Prostate gland (tissue), 2 donors: ENCODE results near the gene VPS52.

Experiments
- POLR2A ChIP-seq: fragments of 450-650 bp; IDR thresholded peaks from one replicate; pipeline ENCODE4 v1.6.1; 2016; ENCODE audit warnings: antibody characterized with exemption, mild to moderate bottlenecking
- TF ChIP-seq, protein P1 (sequence below), 4 experiments: fragments of 200-600 bp in 2 of 4; fragments of 450-650 bp in 2 of 4; sonication (generic) in 2 of 4; IDR thresholded peaks; 1 replicate in 3 of 4; 2 replicates in 1 of 4; pipeline ENCODE4 v1.5.1; 2016 to 2019; ENCODE audit warnings: antibody characterized with exemption in 4 of 4, mild to moderate bottlenecking in 2 of 4, moderate library complexity in 2 of 4

DNA sequence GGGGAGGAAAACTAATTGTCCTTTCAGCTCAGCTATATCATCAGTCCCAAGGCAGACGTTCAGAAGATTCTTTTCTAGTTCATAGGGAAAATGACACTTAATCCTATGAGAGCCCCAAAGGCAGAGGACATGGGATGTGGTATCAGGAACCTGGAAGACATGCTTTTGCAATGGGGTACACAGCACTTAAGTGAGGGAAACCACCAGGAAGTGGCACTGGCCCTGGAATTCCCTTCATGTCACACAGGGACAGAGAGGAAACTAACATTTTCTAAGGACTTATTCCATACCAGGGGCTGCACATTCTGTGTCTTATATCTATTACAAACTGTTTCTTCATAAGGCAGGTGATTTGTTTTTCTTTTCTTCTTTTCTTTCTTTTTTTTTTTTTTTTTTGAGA is 28.2 kb downstream of the VPS52 start:
- TF ChIP-seq, protein P1, sequence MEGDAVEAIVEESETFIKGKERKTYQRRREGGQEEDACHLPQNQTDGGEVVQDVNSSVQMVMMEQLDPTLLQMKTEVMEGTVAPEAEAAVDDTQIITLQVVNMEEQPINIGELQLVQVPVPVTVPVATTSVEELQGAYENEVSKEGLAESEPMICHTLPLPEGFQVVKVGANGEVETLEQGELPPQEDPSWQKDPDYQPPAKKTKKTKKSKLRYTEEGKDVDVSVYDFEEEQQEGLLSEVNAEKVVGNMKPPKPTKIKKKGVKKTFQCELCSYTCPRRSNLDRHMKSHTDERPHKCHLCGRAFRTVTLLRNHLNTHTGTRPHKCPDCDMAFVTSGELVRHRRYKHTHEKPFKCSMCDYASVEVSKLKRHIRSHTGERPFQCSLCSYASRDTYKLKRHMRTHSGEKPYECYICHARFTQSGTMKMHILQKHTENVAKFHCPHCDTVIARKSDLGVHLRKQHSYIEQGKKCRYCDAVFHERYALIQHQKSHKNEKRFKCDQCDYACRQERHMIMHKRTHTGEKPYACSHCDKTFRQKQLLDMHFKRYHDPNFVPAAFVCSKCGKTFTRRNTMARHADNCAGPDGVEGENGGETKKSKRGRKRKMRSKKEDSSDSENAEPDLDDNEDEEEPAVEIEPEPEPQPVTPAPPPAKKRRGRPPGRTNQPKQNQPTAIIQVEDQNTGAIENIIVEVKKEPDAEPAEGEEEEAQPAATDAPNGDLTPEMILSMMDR (IDR thresholded peaks at IDR 0.05) = no peak
- TF ChIP-seq POLR2A = no peak
